Stimulated activated CD4-positive, alpha-beta T cell treated with anti-CD3 and anti-CD28 coated beads, TNF-alpha, amount 100 ng/mL, for 4 hours (primary cell): ENCODE data around the gene CHST9.
"Not testable (repeated sequence)": the region's sequence is repeated elsewhere in the genome, so short reads cannot be mapped to it uniquely, and the experiment has no call there.

Experiments
- DNase-seq, 3 experiments: peaks; one replicate each; pipeline ENCODE4 v3.0.0-alpha.2; 2020; ENCODE audit warnings: low read depth in 3 of 3

Gene CHST9

GRCh38 chr18:27171993-27172392 lies 13.1 kb downstream of the CHST9 start:
- DNase-seq = no peak

GRCh38 chr18:27165412-27165811 lies 19.7 kb downstream of the CHST9 start:
- no peak for DNase-seq

- no peak for DNase-seq
Measured at GRCh38 chr18:27164905-27165304, 20.2 kb downstream of the CHST9 start.

DNA sequence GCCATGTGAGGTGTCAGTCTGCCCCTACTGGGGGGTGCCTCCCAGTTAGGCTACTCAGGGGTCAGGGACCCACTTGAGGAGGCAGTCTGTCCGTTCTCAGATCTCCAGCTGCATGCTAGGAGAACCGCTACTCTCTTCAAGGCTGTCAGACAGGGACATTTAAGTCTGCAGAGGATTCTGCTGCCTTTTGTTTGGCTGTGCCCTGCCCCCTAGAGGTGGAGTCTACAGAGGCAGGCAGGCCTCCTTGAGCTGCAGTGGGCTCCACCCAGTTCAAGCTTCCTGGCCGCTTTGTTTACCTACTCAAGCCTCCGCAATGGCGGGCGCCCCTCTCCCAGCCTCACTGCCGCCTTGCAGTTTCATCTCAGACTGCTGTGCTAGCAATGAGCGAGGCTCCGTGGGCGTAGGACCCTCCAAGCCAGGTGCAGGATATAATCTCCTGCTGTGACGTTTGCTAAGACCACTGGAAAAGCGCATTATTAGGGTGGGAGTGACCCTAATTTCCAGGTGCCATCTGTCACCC lies 21.9 kb downstream of the CHST9 start:
- not testable (repeated sequence) for DNase-seq

DNA sequence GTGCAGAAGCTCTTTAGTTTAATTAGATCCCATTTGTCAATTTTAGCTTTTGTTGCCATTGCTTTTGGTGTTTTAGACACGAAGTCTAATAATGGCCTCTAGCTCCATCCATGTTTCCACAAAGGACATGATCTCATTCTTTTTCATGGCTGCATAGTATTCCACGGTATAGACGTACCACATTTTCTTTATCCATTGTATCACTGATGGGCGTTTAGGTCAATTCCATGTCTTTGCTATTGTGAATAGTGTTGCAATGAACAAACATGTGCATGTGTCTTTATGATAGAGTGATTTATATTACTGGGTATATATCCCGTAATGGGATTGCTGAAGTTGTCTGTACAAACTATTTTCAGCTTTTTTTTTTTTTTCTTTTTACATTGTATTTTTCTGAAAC lies 35.9 kb downstream of the CHST9 start:
- DNase-seq = not testable (repeated sequence)

DNA sequence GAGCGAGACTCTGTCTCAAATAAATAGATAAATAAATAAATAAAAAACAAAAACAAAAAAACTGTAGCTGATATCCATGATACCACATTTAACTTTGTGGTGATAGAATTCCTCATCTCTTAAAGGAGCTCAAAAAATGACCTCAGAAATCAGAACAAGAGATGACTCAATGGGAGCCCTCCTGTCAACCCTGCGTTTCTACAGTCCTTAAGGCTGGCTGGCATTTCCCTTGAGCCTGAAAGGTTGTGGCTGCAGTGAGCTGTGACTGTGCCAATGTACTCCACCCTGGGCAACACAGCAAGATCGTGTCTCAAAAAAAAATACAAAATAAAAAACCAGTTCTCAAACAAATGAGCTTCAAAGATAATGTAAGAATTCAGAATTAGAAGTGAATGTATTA lies 40.4 kb downstream of the CHST9 start:
- no peak for DNase-seq

- DNase-seq = no peak
Measured at GRCh38 chr18:27143580-27144287, 41.4 kb downstream of the CHST9 start.

- no peak for DNase-seq
Measured at GRCh38 chr18:27142891-27143290, 42.2 kb downstream of the CHST9 start.

GRCh38 chr18:27141876-27142275 lies 43.2 kb downstream of the CHST9 start:
- DNase-seq = no peak

DNA sequence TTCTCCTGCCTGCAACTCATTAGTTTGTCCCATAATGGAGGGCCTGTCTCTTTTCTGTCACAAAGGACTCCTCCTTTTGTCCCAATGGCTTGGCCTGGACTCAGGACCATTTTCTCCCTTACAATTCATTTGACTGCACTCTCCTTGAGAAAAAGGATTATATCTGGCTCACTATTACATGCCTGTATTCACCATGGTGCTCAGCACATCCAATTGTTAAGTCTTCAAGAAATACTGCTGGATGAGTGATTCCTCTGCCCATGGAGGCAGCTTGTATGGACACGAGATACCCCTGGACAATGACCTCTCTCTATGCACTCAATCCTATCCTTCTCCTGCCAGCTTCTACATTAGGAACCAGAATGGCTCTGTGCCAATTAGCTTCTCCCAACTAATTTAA lies 47.0 kb downstream of the CHST9 start:
- no peak for DNase-seq

- no peak for DNase-seq
Measured at GRCh38 chr18:27136208-27136535, 48.9 kb downstream of the CHST9 start.

DNA sequence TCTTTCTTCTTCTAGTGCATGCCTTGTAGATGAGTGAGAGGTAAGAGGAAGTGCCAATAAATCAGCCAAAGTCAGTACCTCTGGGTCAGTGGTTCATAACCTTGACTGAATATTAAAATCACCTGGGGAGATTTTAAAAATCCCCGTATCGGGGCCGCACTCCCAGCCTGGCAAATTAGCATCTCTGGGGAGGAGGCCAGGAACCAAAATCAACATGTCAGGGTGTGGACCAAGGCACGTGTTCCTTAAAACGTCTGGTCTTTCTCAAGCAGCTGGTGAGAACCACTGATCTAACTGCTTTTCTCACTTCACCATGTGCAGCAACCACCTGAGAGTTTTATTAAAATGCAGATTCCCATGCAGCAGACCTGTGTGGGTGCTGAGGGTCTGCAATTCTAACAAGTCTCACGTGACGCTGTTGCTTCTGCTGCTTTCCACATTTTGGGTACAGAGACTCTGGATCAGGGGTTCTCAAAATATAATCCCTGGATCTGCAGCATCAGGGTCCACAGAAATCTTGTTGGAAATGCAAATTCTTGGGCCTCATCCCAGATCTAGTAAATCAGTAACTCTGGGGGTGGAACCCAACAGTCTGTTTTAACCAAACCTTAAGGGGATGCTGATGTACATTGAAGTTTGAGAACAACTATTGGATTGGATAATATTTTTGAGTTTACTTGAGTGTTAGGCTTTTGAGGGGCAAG lies 49.5 kb downstream of the CHST9 start:
- no peak for DNase-seq

- no peak for DNase-seq
Measured at GRCh38 chr18:27130065-27130630, 55.0 kb downstream of the CHST9 start.

GRCh38 chr18:27124196-27124595 lies 60.9 kb downstream of the CHST9 start:
- no peak for DNase-seq

DNA sequence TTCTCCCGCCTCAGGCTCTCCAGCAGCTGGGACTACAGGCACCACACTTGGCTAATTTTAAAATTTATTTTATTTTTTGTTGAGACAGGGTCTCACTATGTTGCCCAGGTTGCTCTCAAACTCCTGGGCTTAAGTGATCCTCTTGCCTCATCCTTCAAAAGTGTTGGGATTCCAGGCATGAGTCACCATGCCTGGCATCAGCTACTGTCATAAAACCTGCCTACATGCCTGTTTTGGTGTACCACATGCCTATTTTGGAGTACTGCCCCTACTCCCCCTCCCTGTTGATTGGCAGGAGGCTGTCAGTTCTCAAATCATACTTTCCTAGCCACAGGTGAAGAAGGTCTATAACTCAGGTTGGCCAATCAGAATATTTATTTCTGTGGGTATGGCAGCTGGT lies 64.0 kb downstream of the CHST9 start:
- no peak for DNase-seq

- no peak for DNase-seq
Measured at GRCh38 chr18:27120246-27120645, 64.9 kb downstream of the CHST9 start.

- no peak for DNase-seq
Measured at GRCh38 chr18:27118973-27119372, 66.1 kb downstream of the CHST9 start.

DNA sequence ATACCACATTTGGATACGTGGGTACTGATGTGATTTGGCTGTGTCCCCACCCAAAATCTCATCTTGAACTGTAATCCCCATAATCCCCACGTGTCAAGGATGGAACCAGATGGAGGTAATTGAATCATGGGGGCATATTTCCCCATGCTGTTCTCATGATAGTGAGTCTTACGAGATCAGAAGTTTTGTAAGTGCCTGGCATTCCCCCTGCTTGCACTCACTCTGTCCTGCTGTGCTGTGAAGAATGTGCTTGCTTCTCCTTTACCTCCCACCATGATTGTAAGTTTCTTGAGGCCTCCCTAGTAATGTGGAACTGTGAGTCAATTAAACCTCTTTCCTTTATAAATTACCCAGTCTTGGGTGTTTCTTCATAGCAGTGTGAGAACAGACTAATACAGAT lies 70.3 kb downstream of the CHST9 start:
- DNase-seq = no peak

DNA sequence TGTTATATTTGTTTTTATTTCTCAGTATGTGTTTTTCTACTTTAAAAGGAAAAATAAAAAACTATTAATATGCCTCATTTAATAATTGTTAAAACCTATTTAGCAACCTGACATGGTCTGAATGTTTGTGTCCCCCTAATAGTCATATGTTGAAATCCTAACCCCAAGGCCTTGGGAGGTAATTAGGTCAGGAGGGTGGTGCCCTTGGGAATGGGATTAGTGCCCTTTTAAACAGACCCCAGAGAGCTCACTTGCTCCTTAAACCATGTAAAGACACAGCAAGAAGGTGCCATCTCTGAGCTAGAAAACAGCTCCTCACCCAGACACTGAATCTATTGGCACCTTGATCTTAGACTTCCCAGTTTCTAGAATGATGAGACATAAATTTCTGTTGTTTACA lies 71.8 kb downstream of the CHST9 start:
- no peak for DNase-seq

- no peak for DNase-seq
Measured at GRCh38 chr18:27110319-27110718, 74.8 kb downstream of the CHST9 start.

GRCh38 chr18:27109451-27109850 lies 75.7 kb downstream of the CHST9 start:
- no peak for DNase-seq

GRCh38 chr18:27108842-27109241 lies 76.3 kb downstream of the CHST9 start:
- DNase-seq = no peak

- DNase-seq = no peak
Measured at GRCh38 chr18:27104743-27105142, 80.4 kb downstream of the CHST9 start.
